H1 (cell line): ENCODE measurements around the gene TFDP1. TPM values are rescaled to one million over a fixed set of nuclear protein-coding genes. Genes with fewer than 3 reads are reported as not detected.

Experiments used
- CTCF ChIA-PET: fragments of 300-600 bp; sonication (Branson Sonifier 250); formaldehyde crosslinking; loops from one replicate; lab custom pipeline; 2021; ENCODE audit not compliant: partially characterized antibody; lab: Charles Lee
- POLR2A ChIA-PET: fragments of 300-600 bp; sonication (Branson Sonifier 250); formaldehyde crosslinking; loops from one replicate; lab custom pipeline; 2021; ENCODE audit warnings: inconsistent platforms; ENCODE audit not compliant: partially characterized antibody; lab: Charles Lee
- DNase-seq, 2 experiments: peaks; one replicate each; pipeline versions ENCODE4 v3.0.0 to v3.0.0-alpha.2; 2010 to 2022; ENCODE audit warnings: low spot score in 2 of 2, low read depth in 1 of 2, mixed read lengths in 1 of 2
- FAIRE-seq: peaks from 2 replicates; lab custom pipeline; 2011; peaks lifted over from hg19 to GRCh38; lab: Jason Lieb, UNC
- H2AFZ ChIP-seq: 2 replicates; pipeline ENCODE4 v1.8.1; 2012; ENCODE audit warnings: low read length, inconsistent platforms
- H2AK5ac ChIP-seq: 2 replicates; pipeline ENCODE4 v1.6.1; 2013; ENCODE audit warnings: low read depth, low read length
- H2BK120ac ChIP-seq: replicated peaks from 2 replicates; pipeline ENCODE3; 2013; ENCODE audit warnings: low read depth, low read length, inconsistent platforms
- H2BK12ac ChIP-seq: 2 replicates; pipeline ENCODE4 v1.6.1; 2013; ENCODE audit warnings: low read depth, low read length
- H2BK15ac ChIP-seq: 2 replicates; pipeline ENCODE4 v1.6.1; 2013; ENCODE audit warnings: low read length
- H2BK20ac ChIP-seq: 2 replicates; pipeline ENCODE4 v1.6.1; 2013; ENCODE audit warnings: low read length
- H2BK5ac ChIP-seq: 2 replicates; pipeline ENCODE4 v1.6.1; 2013; ENCODE audit warnings: low read depth, low read length
- H3K14ac ChIP-seq: 2 replicates; pipeline ENCODE4 v1.6.1; 2013; ENCODE audit warnings: inconsistent platforms; ENCODE audit not compliant: insufficient read length
- H3K18ac ChIP-seq: 2 replicates; pipeline ENCODE4 v1.6.1; 2013; ENCODE audit warnings: low read length; ENCODE audit errors: extremely low read depth
- H3K23ac ChIP-seq: 2 replicates; pipeline ENCODE4 v1.6.1; 2013; ENCODE audit warnings: inconsistent platforms; ENCODE audit not compliant: insufficient read length
- H3K23me2 ChIP-seq: 2 replicates; pipeline ENCODE4 v1.6.1; 2013; ENCODE audit warnings: low read depth, low read length
- H3K27ac ChIP-seq: 2 replicates; pipeline ENCODE4 v1.6.1; 2011; ENCODE audit warnings: low read depth, low read length, inconsistent platforms
- H3K27me3 ChIP-seq, 4 experiments: replicated peaks in 1 of 4; 1 replicate in 1 of 4; 2 replicates in 3 of 4; pipeline versions ENCODE4 v1.6.1 to v1.8.1; 2011 to 2013; ENCODE audit warnings: low read length in 3 of 4, mild to moderate bottlenecking in 3 of 4, inconsistent platforms in 2 of 4, mixed read lengths in 2 of 4, moderate library complexity in 1 of 4; ENCODE audit not compliant: control insufficient read depth in 3 of 4, insufficient read depth in 3 of 4; ENCODE audit errors: extremely low read depth in 1 of 4
- H3K36me3 ChIP-seq, 4 experiments: 2 replicates each; pipeline versions ENCODE4 v1.6.1 to v1.8.1; 2011 to 2013; ENCODE audit warnings: mild to moderate bottlenecking in 4 of 4, low read length in 3 of 4, moderate library complexity in 2 of 4, control low read depth in 1 of 4, inconsistent platforms in 1 of 4; ENCODE audit not compliant: insufficient read depth in 4 of 4, control insufficient read depth in 2 of 4
- H3K4ac ChIP-seq: replicated peaks from 2 replicates; pipeline ENCODE3; 2013; ENCODE audit warnings: low read length, low read depth, mixed read lengths, inconsistent platforms; ENCODE audit not compliant: insufficient read length
- H3K4me1 ChIP-seq, 4 experiments: replicated peaks in 1 of 4; 1 replicate in 1 of 4; 2 replicates in 3 of 4; pipeline versions ENCODE4 v1.6.1 to v1.8.1; 2011 to 2013; ENCODE audit warnings: low read length in 3 of 4, inconsistent platforms in 2 of 4, mixed read lengths in 1 of 4; ENCODE audit not compliant: insufficient read depth in 4 of 4, control insufficient read depth in 3 of 4
- H3K4me2 ChIP-seq, 2 experiments: 2 replicates each; pipeline versions ENCODE4 v1.6.1 to v1.8.1; 2011 to 2013; ENCODE audit warnings: low read depth in 2 of 2, low read length in 2 of 2, control low read depth in 1 of 2, inconsistent platforms in 1 of 2, mild to moderate bottlenecking in 1 of 2; ENCODE audit not compliant: insufficient read depth in 1 of 2
- H3K4me3 ChIP-seq, 4 experiments: fragments of 200-600, 300-600 bp in 1 of 4; sonication (generic), shearing (Covaris generic), sonication (Bioruptor Twin) in 1 of 4; 2 replicates each; pipeline versions ENCODE4 v1.5.1 to v1.8.1; 2011 to 2016; ENCODE audit warnings: low read length in 4 of 4, low read depth in 3 of 4, control low read depth in 2 of 4, inconsistent platforms in 2 of 4, mild to moderate bottlenecking in 2 of 4, mixed read lengths in 1 of 4, moderate library complexity in 1 of 4; ENCODE audit not compliant: insufficient read depth in 2 of 4; ENCODE audit errors: extremely low read depth in 1 of 4
- H3K56ac ChIP-seq: replicated peaks from 2 replicates; pipeline ENCODE3; 2013; ENCODE audit warnings: low read depth, mild to moderate bottlenecking, mixed read lengths, low read length, inconsistent platforms; ENCODE audit not compliant: insufficient read length
- H3K79me1 ChIP-seq: 2 replicates; pipeline ENCODE4 v1.6.1; 2013; ENCODE audit warnings: low read depth, low read length, control low read depth
- H3K79me2 ChIP-seq, 2 experiments: 2 replicates each; pipeline versions ENCODE4 v1.6.1 to v1.8.1; 2012 to 2013; ENCODE audit warnings: low read length in 2 of 2, mild to moderate bottlenecking in 2 of 2, inconsistent platforms in 1 of 2; ENCODE audit not compliant: insufficient read depth in 2 of 2, control insufficient read depth in 1 of 2
- H3K9ac ChIP-seq, 4 experiments: replicated peaks in 1 of 4; 1 replicate in 1 of 4; 2 replicates in 3 of 4; pipeline versions ENCODE4 v1.6.1 to v1.8.1; 2011 to 2013; ENCODE audit warnings: low read depth in 3 of 4, low read length in 3 of 4, control low read depth in 2 of 4, mild to moderate bottlenecking in 2 of 4, moderate library complexity in 2 of 4, inconsistent platforms in 1 of 4; ENCODE audit errors: extremely low read depth in 1 of 4
- H3K9me3 ChIP-seq, 2 experiments: 2 replicates each; pipeline versions ENCODE4 v1.6.1 to v1.8.1; 2012 to 2013; ENCODE audit warnings: mild to moderate bottlenecking in 2 of 2, moderate library complexity in 2 of 2, control low read depth in 1 of 2, inconsistent platforms in 1 of 2, low read depth in 1 of 2, low read length in 1 of 2, mixed read lengths in 1 of 2; ENCODE audit not compliant: insufficient read depth in 2 of 2
- H4K20me1 ChIP-seq, 2 experiments: replicated peaks in 1 of 2; 2 replicates each; pipeline versions ENCODE3 to v1.8.1; 2011 to 2013; ENCODE audit warnings: inconsistent platforms in 2 of 2, low read length in 2 of 2, mild to moderate bottlenecking in 1 of 2; ENCODE audit not compliant: insufficient read depth in 2 of 2, control insufficient read depth in 1 of 2
- H4K5ac ChIP-seq: 2 replicates; pipeline ENCODE4 v1.6.1; 2013; ENCODE audit warnings: low read length, low read depth, mixed read lengths, inconsistent platforms; ENCODE audit not compliant: insufficient read length
- H4K8ac ChIP-seq: 2 replicates; pipeline ENCODE4 v1.8.0; 2013; ENCODE audit warnings: mild to moderate bottlenecking, moderate library complexity, low read length, inconsistent platforms; ENCODE audit not compliant: insufficient read depth; ENCODE audit errors: extremely low read depth
- H4K91ac ChIP-seq: replicated peaks from 2 replicates; pipeline ENCODE3; 2013; ENCODE audit warnings: low read length, mixed read lengths, inconsistent platforms; ENCODE audit not compliant: insufficient read length
- CBX8 ChIP-seq: fragments of 300-800, 300-1000 bp; sonication (generic); IDR thresholded peaks from 2 replicates; pipeline ENCODE4 v1.7.1; 2016; ENCODE audit warnings: low read depth, low read length, borderline replicate concordance
- GTF2F1 ChIP-seq: IDR thresholded peaks from 2 replicates; pipeline ENCODE4 v1.6.1; 2012; ENCODE audit warnings: low read depth, low read length, improper control_type of control experiment, borderline replicate concordance
- KDM4A ChIP-seq: IDR thresholded peaks from one replicate; pipeline ENCODE4 v1.7.1; 2012; ENCODE audit warnings: low read depth, mild to moderate bottlenecking, moderate library complexity, low read length, inconsistent platforms; ENCODE audit not compliant: severe bottlenecking
- MAX ChIP-seq: IDR thresholded peaks from 2 replicates; pipeline ENCODE4 v1.6.1; 2012; ENCODE audit warnings: inconsistent platforms
- RAD21 ChIP-seq, 2 experiments: IDR thresholded peaks in 1 of 2; conservative IDR thresholded peaks in 1 of 2; 2 replicates each; pipeline ENCODE4 v1.6.1; 2011; ENCODE audit warnings: low read depth in 2 of 2, low read length in 2 of 2, improper control_type of control experiment in 1 of 2, inconsistent platforms in 1 of 2, mild to moderate bottlenecking in 1 of 2, moderate library complexity in 1 of 2
- SUZ12 ChIP-seq: fragments of 200-600 bp; sonication (generic); IDR thresholded peaks from 2 replicates; pipeline ENCODE4 v1.6.1; 2012; ENCODE audit warnings: mild to moderate bottlenecking, inconsistent platforms, low read length, moderate library complexity, mixed read lengths
- WGBS, 2 experiments: shearing (Covaris generic) in 1 of 2; methylation state at CpG; one replicate each; pipeline versions ENCODE4 v1.1.6 to v1.1.7; 2013 to 2015; ENCODE audit warnings: low lambda C conversion rate in 2 of 2, mixed read lengths in 2 of 2, inconsistent platforms in 1 of 2, low coverage in 1 of 2, missing lambda C conversion rate in 1 of 2; ENCODE audit not compliant: insufficient replicate concordance in 2 of 2, insufficient coverage in 1 of 2, insufficient read length in 1 of 2; ENCODE audit errors: extremely low coverage in 1 of 2, missing lambda C conversion rate in 1 of 2; 5-methylcytosine and 5-hydroxymethylcytosine counted together
- polyA plus RNA-seq, 7 experiments: library from polyadenylated mRNA; depleted of rRNA in 3 of 7; stranded (reverse) in 5 of 7; unstranded in 2 of 7; fragments of >200 nt in 5 of 7; fragments of 200-250 nt in 2 of 7; gene quantifications; 1 replicate in 5 of 7; 2 replicates in 1 of 7; 4 replicates in 1 of 7; pipeline versions ENCODE4 v1.2.1 to v1.2.3, GENCODE V29; 2011 to 2013; ENCODE audit warnings: missing spikeins in 2 of 7, mixed read lengths in 2 of 7
- total RNA-seq: library from RNA; stranded (reverse); fragmentation: NEBNext Ultra II Directional; extraction: Animal tissue kit (Norgen Biotek cat#: 25700); gene quantifications from 2 replicates; pipeline ENCODE4 v1.2.1, GENCODE V29; 2021
- TF ChIP-seq, protein P1 (sequence below): IDR thresholded peaks from 2 replicates; pipeline ENCODE4 v1.6.1; 2012; ENCODE audit warnings: low read length, inconsistent platforms
- TF ChIP-seq, protein P2 (sequence below), 3 experiments: IDR thresholded peaks; 1 replicate in 2 of 3; 2 replicates in 1 of 3; pipeline versions ENCODE4 v1.5.1 to v1.6.1; 2011; ENCODE audit warnings: low read length in 3 of 3, mild to moderate bottlenecking in 3 of 3, inconsistent platforms in 2 of 3, low read depth in 1 of 3, moderate library complexity in 1 of 3; ENCODE audit not compliant: insufficient read depth in 1 of 3; ENCODE audit errors: control extremely low read depth in 1 of 3

TFDP1 gene
- total and polyA plus RNA-seq, 2 of the 8 experiments (the other 6 are each of a cell fraction or from before 2014, with no cell fraction given) = 43.6 to 81.9 TPM

DNA sequence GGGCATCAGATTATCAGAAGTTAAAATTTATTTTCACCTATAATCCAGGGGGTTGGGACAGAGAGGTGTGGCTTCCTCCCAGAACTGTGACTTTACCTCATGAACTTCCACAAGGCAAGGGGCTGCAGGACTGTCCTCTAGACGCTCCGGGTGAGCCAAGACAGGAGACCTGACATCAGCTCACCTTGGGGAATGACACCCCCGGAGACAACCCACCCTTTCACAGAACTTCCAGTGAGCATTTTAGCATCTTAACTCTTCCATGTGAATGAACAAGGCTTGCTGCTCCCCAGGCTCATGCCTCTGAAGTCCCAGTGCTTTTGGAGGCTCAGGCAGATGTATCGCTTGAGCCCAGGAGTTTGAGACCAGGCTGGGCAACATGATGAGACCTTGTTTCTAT lies 29.4 kb upstream of the TFDP1 start:
- H3K9ac ChIP-seq = no peak overlapping the region
- H2BK15ac ChIP-seq = no peak overlapping the region
- H3K56ac ChIP-seq = no peak overlapping the region
- H3K14ac ChIP-seq = no peak overlapping the region
- no peak overlapping the region for H3K4me3 ChIP-seq
- H3K23ac ChIP-seq = no peak overlapping the region
- H2AFZ ChIP-seq = no peak overlapping the region
- peaks cover 2% of the 10 kb centered on the region; the same call in 1 of the 2 replicates for H3K23me2 ChIP-seq
- H2BK20ac ChIP-seq = no peak overlapping the region
- H2BK120ac ChIP-seq = no peak overlapping the region
- H3K27ac ChIP-seq = no peak overlapping the region
- no peak for FAIRE-seq
- WGBS, 2 experiments = 98% methylated on average over 4 of the region's 4 CpGs; no CpG with 5 or more reads in 1 of the 2 experiments
- ChIA-PET CTCF (interaction anchor here (1.1 to 1.7 kb wide), 3 partner anchors 41 to 186 kb away, joined by 3 to 7 read pairs (median 3); no protein-coding TSS in a partner anchor), POLR2A (interaction anchor here (1.2 kb wide), 1 partner anchor 66 kb away, joined by 5 read pairs; no protein-coding TSS in a partner anchor)
- no peak overlapping the region for H2BK5ac ChIP-seq
- H3K4me1 ChIP-seq = peaks cover 0 to 3% (median 0%) of the 10 kb centered on the region in 4 experiments; a peak in 1 of 7 replicates
- no peak overlapping the region for H4K8ac ChIP-seq
- H3K18ac ChIP-seq = no peak overlapping the region
- no peak overlapping the region for H3K4ac ChIP-seq
- no peaks in the 10 kb centered on the region for H3K79me2 ChIP-seq
- H2BK12ac ChIP-seq = no peak overlapping the region
- no peak overlapping the region for H3K4me2 ChIP-seq
- H3K27me3 ChIP-seq = no peaks in the 10 kb centered on the region
- no peak overlapping the region for H4K5ac ChIP-seq
- no peaks in the 10 kb centered on the region for H3K9me3 ChIP-seq
- H4K91ac ChIP-seq = no peak overlapping the region
- no peak overlapping the region for H2AK5ac ChIP-seq
- peaks cover 0 to 2% (median 0%) of the 10 kb centered on the region in 4 experiments; a peak in 1 of 8 replicates for H3K36me3 ChIP-seq
- peaks cover 0 to 9% of the 10 kb centered on the region in 2 experiments for H4K20me1 ChIP-seq
- no peaks in the 10 kb centered on the region; the same call in 1 of the 2 replicates for H3K79me1 ChIP-seq
- peak in 1 of 2 experiments; percentile 30 for DNase-seq
- TF ChIP-seq RAD21 (IDR thresholded peaks at IDR 0.05 in 1 of 2, conservative IDR thresholded peaks at IDR 0.05 in 1 of 2; ENCODE audit: low read depth in 2 of 2, low read length in 2 of 2) (no peak), KDM4A (no peak), CBX8 (no peak), GTF2F1 (no peak), SUZ12 (no peak), MAX (no peak)
- TF ChIP-seq, protein P1, sequence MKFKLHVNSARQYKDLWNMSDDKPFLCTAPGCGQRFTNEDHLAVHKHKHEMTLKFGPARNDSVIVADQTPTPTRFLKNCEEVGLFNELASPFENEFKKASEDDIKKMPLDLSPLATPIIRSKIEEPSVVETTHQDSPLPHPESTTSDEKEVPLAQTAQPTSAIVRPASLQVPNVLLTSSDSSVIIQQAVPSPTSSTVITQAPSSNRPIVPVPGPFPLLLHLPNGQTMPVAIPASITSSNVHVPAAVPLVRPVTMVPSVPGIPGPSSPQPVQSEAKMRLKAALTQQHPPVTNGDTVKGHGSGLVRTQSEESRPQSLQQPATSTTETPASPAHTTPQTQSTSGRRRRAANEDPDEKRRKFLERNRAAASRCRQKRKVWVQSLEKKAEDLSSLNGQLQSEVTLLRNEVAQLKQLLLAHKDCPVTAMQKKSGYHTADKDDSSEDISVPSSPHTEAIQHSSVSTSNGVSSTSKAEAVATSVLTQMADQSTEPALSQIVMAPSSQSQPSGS = no peak
- TF ChIP-seq, protein P2, sequence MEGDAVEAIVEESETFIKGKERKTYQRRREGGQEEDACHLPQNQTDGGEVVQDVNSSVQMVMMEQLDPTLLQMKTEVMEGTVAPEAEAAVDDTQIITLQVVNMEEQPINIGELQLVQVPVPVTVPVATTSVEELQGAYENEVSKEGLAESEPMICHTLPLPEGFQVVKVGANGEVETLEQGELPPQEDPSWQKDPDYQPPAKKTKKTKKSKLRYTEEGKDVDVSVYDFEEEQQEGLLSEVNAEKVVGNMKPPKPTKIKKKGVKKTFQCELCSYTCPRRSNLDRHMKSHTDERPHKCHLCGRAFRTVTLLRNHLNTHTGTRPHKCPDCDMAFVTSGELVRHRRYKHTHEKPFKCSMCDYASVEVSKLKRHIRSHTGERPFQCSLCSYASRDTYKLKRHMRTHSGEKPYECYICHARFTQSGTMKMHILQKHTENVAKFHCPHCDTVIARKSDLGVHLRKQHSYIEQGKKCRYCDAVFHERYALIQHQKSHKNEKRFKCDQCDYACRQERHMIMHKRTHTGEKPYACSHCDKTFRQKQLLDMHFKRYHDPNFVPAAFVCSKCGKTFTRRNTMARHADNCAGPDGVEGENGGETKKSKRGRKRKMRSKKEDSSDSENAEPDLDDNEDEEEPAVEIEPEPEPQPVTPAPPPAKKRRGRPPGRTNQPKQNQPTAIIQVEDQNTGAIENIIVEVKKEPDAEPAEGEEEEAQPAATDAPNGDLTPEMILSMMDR (IDR thresholded peaks at IDR 0.05; ENCODE audit: control extremely low read depth in 1 of 3, insufficient read depth in 1 of 3, low read depth in 1 of 3, low read length in 3 of 3) = no peak
